Fibroblast of villous mesenchyme (primary cell): ENCODE results near the gene STX1A. TPM values are rescaled to one million over a fixed set of nuclear protein-coding genes. Genes with fewer than 3 reads are reported as not detected.
"Not testable (repeated sequence)": the region's sequence is repeated elsewhere in the genome, so short reads cannot be mapped to it uniquely, and the experiment has no call there.

Experiments used
- DNase-seq: peaks from one replicate; pipeline ENCODE4 v3.0.0-alpha.2; 2010; ENCODE audit warnings: low read depth
- H3K4me3 ChIP-seq: 2 replicates; pipeline ENCODE4 v1.5.1; 2011; ENCODE audit warnings: low read depth, mild to moderate bottlenecking, low read length
- CTCF ChIP-seq: IDR thresholded peaks from 2 replicates; pipeline ENCODE4 v1.5.1; 2012; ENCODE audit warnings: low read depth, mild to moderate bottlenecking, low read length; ENCODE audit not compliant: insufficient read depth
- total RNA-seq: library from RNA; depleted of rRNA; stranded (reverse); fragments of >200 nt; gene quantifications from 2 replicates; pipeline ENCODE4 v1.2.3, GENCODE V29; 2012

STX1A gene
- total RNA-seq, 1 donor, result 8.2 TPM

GRCh38 chr7:73667344-73668102 is 51.9 kb downstream of the STX1A start, which contains the start of gene VPS37D:
VPS37D (plus strand) TSS chr7:73667831; CDS start chr7:73667959, 128 bp downstream.
- peak within 1 kb of the TSS; percentile 73 for H3K4me3 ChIP-seq
- TF ChIP-seq CTCF, result peak; percentile 64
- peak; percentile 92 for DNase-seq

- no peak for TF ChIP-seq CTCF
- H3K4me3 ChIP-seq, result no peak overlapping the region
Observed at GRCh38 chr7:73663033-73663432, 56.4 kb downstream of the STX1A start.

GRCh38 chr7:73660594-73660993 is 58.9 kb downstream of the STX1A start:
- not testable (repeated sequence) for DNase-seq, H3K4me3 ChIP-seq

More at GRCh38 chr7:73663033-73663432, 56.4 kb downstream of the STX1A start:
- no peak for DNase-seq

GRCh38 chr7:73659983-73660382 is 59.5 kb downstream of the STX1A start:
- DNase-seq, result no peak
- no peak for TF ChIP-seq CTCF

GRCh38 chr7:73655309-73655708 is 64.2 kb downstream of the STX1A start:
- not testable (repeated sequence) for DNase-seq, H3K4me3 ChIP-seq

More at GRCh38 chr7:73659983-73660382, 59.5 kb downstream of the STX1A start:
- H3K4me3 ChIP-seq, result no peak overlapping the region

GRCh38 chr7:73652541-73652949 is 66.9 kb downstream of the STX1A start:
- no peak for TF ChIP-seq CTCF
- no peak for DNase-seq
- no peak overlapping the region for H3K4me3 ChIP-seq

- H3K4me3 ChIP-seq, result no peak overlapping the region
- no peak for DNase-seq
- no peak for TF ChIP-seq CTCF
Observed at GRCh38 chr7:73650524-73650923, 68.9 kb downstream of the STX1A start.

GRCh38 chr7:73649576-73649975 is 69.9 kb downstream of the STX1A start:
- H3K4me3 ChIP-seq, result no peak overlapping the region
- TF ChIP-seq CTCF, result no peak
- no peak for DNase-seq
